Measurements from ENCODE around the gene LAMC1.

GRCh38 chr1:183093786-183094298, 70.6 kb downstream of the LAMC1 start:
- TF ChIP-seq CTCF (conservative IDR thresholded peaks at IDR 0.05; ENCODE audit: low read depth, low read length), result no peak
- no peak for TF ChIP-seq EZH2 (IDR thresholded peaks at IDR 0.05; ENCODE audit: borderline replicate concordance, low read depth, low read length, poor library complexity, severe bottlenecking)

All from A673 (cell line).